HG03280 (cell line): Measurements from ENCODE around the gene GATA2.

Source experiments
- ATAC-seq: cut with Tn5 transposase; IDR thresholded peaks from one replicate; pipeline ENCODE4 v1.9.1; 2021; ENCODE audit warnings: mild to moderate bottlenecking, moderate library complexity; ENCODE audit not compliant: unreplicated experiment

Gene GATA2

GRCh38 chr3:128436214-128436613 is 56.8 kb downstream of the GATA2 start:
- ATAC-seq, result no peak

GRCh38 chr3:128435561-128435960 is 57.4 kb downstream of the GATA2 start:
- ATAC-seq, result no peak

GRCh38 chr3:128435058-128435457 is 57.9 kb downstream of the GATA2 start:
- ATAC-seq, result no peak

- ATAC-seq, result no peak
These were observed 58.5 kb downstream of the GATA2 start for GRCh38 chr3:128434524-128434923.

- ATAC-seq, result no peak
These were observed 59.2 kb downstream of the GATA2 start for GRCh38 chr3:128433837-128434165.

GRCh38 chr3:128432971-128433836 is 59.8 kb downstream of the GATA2 start:
- no peak for ATAC-seq

- no peak for ATAC-seq
These were observed 60.6 kb downstream of the GATA2 start for GRCh38 chr3:128432301-128432970.

GRCh38 chr3:128431803-128432300 is 61.1 kb downstream of the GATA2 start:
- ATAC-seq, result no peak

GRCh38 chr3:128430731-128431130 is 62.3 kb downstream of the GATA2 start:
- ATAC-seq, result no peak

GRCh38 chr3:128430301-128430700 is 62.7 kb downstream of the GATA2 start:
- no peak for ATAC-seq

- no peak for ATAC-seq
These were observed 63.2 kb downstream of the GATA2 start for GRCh38 chr3:128429751-128430150.
